ENCODE measurements around the gene ANKRD33. TPM values are rescaled to one million over a fixed set of nuclear protein-coding genes. Genes with fewer than 3 reads are reported as not detected.

ANKRD33 gene
- total and polyA plus RNA-seq, 2 experiments from 2014 or later, result 0.27 to 1.7 TPM

- no peak for DNase-seq (ENCODE audit: low spot score)
- no peaks in the 10 kb centered on the region; the same call in 2 of the 3 replicates for H3K9me3 Mint-ChIP-seq
- peaks cover 39% of the 10 kb centered on the region for H3K4me1 Mint-ChIP-seq
Measured at GRCh38 chr12:51850965-51851299, 37.0 kb upstream of the ANKRD33 start.

More at GRCh38 chr12:51850965-51851299, 37.0 kb upstream of the ANKRD33 start:
- Histone ChIP-seq H3K4me3 (no peak overlapping the region), H3K4me2 (no peak overlapping the region; the same call in 1 of the 2 replicates), H3F3A (replicated peaks; ENCODE audit: low read depth) (peaks cover 12% of the 10 kb centered on the region; the same call in 1 of the 2 replicates), H2AFZ (no peak overlapping the region), H3K9me2 (ENCODE audit: insufficient read depth) (no peaks in the 10 kb centered on the region), H3K4me1 (ENCODE audit: insufficient read depth) (peaks cover 27% of the 10 kb centered on the region), H3K27ac (ENCODE audit: low read depth) (no peak overlapping the region), H3K36me3 (ENCODE audit: insufficient read depth) (no peaks in the 10 kb centered on the region), H3K79me2 (replicated peaks; ENCODE audit: insufficient read depth) (no peaks in the 10 kb centered on the region), H3K27me3 (ENCODE audit: insufficient read depth) (peaks cover 55% of the 10 kb centered on the region), H4K20me1 (replicated peaks; ENCODE audit: insufficient read depth) (peaks cover 3% of the 10 kb centered on the region; the same call in 1 of the 2 replicates)
- Mint-ChIP-seq H3K27ac (no peak overlapping the region), H3K36me3 (ENCODE audit: low read depth) (no peaks in the 10 kb centered on the region; the same call in 2 of the 3 replicates), H3K4me3 (no peak overlapping the region), H3K27me3 (ENCODE audit: insufficient read depth, low read depth, poor library complexity) (peaks cover 55% of the 10 kb centered on the region)
- no peak for ATAC-seq
- TF ChIP-seq, protein P1, sequence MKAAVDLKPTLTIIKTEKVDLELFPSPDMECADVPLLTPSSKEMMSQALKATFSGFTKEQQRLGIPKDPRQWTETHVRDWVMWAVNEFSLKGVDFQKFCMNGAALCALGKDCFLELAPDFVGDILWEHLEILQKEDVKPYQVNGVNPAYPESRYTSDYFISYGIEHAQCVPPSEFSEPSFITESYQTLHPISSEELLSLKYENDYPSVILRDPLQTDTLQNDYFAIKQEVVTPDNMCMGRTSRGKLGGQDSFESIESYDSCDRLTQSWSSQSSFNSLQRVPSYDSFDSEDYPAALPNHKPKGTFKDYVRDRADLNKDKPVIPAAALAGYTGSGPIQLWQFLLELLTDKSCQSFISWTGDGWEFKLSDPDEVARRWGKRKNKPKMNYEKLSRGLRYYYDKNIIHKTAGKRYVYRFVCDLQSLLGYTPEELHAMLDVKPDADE (IDR thresholded peaks at IDR 0.05), result no peak
- TF ChIP-seq EZH2 (IDR thresholded peaks at IDR 0.05; ENCODE audit: low read depth, unreplicated experiment) (no peak), JUNB (IDR thresholded peaks at IDR 0.05; ENCODE audit: unreplicated experiment) (no peak), NANOG (IDR thresholded peaks at IDR 0.05; ENCODE audit: borderline replicate concordance) (no peak), REST (IDR thresholded peaks at IDR 0.05; ENCODE audit: unreplicated experiment) (no peak), ZNF114 (CRISPR knock-in tag; IDR thresholded peaks at IDR 0.05) (no peak), ZNF331 (CRISPR knock-in tag; IDR thresholded peaks at IDR 0.05; ENCODE audit: low read depth) (no peak), STAT1 (IDR thresholded peaks at IDR 0.05; ENCODE audit: unreplicated experiment) (no peak), POLR2AphosphoS5 (IDR thresholded peaks at IDR 0.05; ENCODE audit: low read depth) (no peak), EZH2phosphoT487 (IDR thresholded peaks at IDR 0.05; ENCODE audit: unreplicated experiment) (no peak), CREB1 (CRISPR knock-in tag; IDR thresholded peaks at IDR 0.05; ENCODE audit: low read depth) (no peak), CTCF (conservative IDR thresholded peaks at IDR 0.05; ENCODE audit: low read depth in 2 of 2) (no peak)
- TF ChIP-seq, protein P2, sequence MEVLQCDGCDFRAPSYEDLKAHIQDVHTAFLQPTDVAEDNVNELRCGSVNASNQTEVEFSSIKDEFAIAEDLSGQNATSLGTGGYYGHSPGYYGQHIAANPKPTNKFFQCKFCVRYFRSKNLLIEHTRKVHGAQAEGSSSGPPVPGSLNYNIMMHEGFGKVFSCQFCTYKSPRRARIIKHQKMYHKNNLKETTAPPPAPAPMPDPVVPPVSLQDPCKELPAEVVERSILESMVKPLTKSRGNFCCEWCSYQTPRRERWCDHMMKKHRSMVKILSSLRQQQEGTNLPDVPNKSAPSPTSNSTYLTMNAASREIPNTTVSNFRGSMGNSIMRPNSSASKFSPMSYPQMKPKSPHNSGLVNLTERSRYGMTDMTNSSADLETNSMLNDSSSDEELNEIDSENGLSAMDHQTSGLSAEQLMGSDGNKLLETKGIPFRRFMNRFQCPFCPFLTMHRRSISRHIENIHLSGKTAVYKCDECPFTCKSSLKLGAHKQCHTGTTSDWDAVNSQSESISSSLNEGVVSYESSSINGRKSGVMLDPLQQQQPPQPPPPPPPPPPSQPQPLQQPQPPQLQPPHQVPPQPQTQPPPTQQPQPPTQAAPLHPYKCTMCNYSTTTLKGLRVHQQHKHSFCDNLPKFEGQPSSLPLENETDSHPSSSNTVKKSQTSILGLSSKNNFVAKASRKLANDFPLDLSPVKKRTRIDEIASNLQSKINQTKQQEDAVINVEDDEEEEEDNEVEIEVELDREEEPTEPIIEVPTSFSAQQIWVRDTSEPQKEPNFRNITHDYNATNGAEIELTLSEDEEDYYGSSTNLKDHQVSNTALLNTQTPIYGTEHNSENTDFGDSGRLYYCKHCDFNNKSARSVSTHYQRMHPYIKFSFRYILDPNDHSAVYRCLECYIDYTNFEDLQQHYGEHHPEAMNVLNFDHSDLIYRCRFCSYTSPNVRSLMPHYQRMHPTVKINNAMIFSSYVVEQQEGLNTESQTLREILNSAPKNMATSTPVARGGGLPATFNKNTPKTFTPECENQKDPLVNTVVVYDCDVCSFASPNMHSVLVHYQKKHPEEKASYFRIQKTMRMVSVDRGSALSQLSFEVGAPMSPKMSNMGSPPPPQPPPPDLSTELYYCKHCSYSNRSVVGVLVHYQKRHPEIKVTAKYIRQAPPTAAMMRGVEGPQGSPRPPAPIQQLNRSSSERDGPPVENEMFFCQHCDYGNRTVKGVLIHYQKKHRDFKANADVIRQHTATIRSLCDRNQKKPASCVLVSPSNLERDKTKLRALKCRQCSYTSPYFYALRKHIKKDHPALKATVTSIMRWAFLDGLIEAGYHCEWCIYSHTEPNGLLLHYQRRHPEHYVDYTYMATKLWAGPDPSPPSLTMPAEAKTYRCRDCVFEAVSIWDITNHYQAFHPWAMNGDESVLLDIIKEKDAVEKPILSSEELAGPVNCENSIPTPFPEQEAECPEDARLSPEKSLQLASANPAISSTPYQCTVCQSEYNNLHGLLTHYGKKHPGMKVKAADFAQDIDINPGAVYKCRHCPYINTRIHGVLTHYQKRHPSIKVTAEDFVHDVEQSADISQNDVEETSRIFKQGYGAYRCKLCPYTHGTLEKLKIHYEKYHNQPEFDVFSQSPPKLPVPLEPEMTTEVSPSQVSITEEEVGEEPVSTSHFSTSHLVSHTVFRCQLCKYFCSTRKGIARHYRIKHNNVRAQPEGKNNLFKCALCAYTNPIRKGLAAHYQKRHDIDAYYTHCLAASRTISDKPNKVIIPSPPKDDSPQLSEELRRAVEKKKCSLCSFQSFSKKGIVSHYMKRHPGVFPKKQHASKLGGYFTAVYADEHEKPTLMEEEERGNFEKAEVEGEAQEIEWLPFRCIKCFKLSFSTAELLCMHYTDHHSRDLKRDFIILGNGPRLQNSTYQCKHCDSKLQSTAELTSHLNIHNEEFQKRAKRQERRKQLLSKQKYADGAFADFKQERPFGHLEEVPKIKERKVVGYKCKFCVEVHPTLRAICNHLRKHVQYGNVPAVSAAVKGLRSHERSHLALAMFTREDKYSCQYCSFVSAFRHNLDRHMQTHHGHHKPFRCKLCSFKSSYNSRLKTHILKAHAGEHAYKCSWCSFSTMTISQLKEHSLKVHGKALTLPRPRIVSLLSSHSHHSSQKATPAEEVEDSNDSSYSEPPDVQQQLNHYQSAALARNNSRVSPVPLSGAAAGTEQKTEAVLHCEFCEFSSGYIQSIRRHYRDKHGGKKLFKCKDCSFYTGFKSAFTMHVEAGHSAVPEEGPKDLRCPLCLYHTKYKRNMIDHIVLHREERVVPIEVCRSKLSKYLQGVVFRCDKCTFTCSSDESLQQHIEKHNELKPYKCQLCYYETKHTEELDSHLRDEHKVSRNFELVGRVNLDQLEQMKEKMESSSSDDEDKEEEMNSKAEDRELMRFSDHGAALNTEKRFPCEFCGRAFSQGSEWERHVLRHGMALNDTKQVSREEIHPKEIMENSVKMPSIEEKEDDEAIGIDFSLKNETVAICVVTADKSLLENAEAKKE (CRISPR knock-in tag; IDR thresholded peaks at IDR 0.05), result no peak
